Measurements from ENCODE around the gene MMD.
"Not testable (repeated sequence)": the region's sequence is repeated elsewhere in the genome, so short reads cannot be mapped to it uniquely, and the experiment has no call there.

The MMD gene

DNA sequence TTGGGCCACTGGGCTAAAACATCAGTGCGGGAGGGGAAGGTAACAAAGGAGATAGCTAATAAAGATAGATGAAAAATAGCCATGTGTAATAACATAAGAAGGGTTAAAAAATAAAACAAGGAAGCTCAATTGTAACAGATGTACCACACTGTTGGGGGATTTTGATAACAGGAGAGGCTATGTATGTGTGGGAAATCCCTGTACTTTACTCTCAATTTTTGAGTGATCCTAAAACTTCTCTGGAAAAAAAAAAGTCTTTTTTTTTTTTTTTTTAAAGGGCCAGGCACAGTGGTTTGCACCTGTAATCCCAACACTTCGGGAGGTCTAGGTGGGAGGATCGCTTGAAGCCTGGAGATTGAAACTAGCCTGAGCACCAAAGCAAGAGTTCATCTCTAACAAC is 1.9 kb upstream of the MMD start:
- no peak for DNase-seq (ENCODE audit: low read depth in 2 of 2)

DNA sequence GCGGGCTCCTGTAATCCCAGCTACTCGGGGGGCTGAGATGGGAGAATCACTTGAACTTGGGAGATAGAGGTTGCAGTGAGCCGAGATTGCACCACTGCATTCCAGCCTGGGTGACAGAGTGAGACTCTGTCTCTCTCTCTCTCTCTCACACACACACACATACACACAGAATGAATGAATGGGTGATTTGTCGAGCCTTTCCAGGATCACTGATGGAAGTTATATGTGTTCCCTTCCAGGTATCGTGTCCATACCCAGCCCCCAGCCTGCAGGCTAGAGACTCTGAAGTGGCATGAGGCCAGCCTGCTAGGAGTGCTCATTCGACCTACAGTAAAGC is 1.2 kb upstream of the MMD start:
- DNase-seq (ENCODE audit: low read depth in 2 of 2): not testable (repeated sequence)

DNA sequence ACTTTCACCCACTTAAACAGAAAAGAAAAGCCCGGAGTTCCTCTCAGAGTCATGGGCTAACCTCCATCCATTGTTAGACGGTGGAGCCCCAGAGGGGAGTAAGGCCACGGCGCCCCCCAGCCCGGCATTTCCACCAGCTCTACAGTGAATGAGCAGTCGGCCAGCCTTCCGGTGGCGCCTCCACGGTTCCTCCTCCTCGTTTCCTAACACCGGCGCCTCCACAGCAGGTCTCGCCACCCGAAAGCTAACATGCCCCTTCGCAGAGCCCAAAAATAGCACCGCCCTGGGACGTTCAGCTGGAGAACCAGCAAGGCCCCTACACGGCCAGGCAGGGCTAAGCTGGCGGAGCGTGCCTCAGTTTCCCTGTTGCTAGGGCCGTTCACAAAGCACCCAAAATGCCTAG is 858 bp downstream of the MMD start:
- DNase-seq (ENCODE audit: low read depth in 2 of 2): peak in 1 of 2 donors; percentile 29

DNA sequence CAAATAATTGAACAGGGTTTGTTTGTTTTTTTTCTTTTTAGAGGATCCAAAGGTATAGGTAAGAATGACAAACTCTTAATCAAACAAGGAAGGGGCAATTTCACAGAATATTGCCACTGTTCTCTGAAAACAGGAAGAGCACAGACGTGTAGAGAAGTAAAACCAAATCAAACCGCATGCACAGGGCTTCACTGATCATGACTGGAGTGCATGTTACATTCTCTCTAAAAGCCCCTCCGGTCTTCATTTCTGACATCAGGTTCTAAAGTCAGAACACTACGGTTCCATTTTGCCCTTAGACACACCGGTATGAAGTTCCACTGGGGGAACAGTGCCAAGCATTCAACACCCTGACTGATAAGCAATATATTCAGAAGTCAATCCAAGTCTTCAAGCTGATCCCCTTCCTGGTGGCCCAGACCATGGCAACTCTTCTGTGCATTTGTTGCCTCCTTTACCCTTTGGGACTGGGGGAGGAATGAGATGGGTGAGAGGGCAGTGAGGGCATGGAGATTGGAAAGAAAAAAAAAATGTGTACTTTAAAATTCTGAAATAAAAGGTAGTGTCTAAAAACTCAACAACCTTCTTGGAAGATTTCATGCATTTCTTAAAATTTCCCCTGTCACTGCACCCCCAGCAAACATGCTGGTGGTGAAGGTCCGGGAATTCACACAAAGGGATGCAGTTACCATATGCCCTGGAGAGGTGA is 1.4 kb downstream of the MMD start:
- no peak for DNase-seq (ENCODE audit: low read depth in 2 of 2)

- no peak for DNase-seq (ENCODE audit: low read depth in 2 of 2)
Observed at GRCh38 chr17:55418369-55419268, 3.0 kb downstream of the MMD start.

DNA sequence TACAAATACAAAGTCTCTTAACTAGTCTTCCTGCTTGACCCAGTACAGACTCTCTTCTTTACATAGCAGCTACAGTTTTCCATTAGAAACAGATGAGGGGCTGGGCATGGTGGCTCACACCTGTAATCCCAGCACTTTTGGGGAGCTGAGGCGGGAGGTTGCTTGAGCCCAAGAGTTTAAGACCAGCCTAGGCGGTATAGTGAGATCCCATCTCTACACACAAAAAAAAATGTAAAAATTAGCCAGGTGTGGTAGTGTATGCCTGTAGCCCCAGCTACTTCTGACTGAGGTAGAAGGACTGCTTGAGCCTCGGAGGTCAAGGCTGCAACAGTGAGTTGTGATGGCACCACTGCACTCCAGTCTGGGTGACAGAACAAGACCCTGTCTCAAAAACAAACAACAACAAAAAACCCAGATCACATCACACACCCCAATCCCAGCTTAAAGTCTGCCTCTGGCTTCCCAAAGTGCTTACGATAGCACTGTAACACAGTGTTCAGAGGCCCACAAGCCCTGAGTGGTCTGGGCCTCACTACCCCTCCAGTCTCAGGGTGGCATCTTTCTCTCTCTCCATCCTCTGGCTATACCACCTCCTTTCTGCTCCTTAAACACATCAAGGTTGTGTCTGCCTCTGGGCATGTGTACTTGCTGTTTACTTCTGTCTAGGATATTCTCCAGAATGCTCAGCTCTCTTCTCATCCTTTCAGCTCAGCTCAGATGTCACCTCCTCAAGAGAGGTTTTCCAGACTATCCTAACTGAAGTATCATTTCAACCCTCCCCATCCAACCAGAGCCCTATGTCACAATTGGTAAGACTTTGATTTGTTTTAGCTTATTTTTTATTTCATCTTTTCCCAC is 4.0 kb downstream of the MMD start:
- DNase-seq (ENCODE audit: low read depth in 2 of 2): no peak

DNA sequence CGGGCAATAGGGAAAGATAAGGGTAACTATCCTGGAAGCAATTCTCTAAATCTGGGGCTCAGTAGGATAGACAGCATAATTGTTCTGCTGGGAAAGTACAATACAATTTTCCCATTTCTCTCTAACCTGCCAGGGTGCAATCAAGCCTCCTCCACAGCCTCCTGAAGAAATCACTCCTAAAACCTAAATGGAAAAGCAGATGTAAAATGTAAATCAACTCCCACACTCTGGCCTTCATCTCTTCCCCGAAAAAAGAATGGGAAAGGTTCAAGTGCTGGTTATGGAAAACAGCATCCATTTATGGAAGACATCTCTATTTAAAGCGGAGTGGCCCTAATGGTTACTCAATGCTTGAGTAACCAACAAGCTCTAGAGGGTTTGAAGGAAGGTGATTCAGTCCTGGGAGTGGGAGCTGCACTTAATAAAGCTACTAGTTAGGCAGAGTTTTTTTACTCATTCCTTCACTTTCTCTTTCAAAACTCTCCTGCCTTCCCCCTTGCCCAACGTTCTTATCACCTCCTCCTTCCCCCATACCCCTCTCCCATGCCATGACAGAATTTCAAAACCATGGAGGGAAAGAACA is 5.1 kb downstream of the MMD start:
- DNase-seq (ENCODE audit: low read depth in 2 of 2): no peak

DNA sequence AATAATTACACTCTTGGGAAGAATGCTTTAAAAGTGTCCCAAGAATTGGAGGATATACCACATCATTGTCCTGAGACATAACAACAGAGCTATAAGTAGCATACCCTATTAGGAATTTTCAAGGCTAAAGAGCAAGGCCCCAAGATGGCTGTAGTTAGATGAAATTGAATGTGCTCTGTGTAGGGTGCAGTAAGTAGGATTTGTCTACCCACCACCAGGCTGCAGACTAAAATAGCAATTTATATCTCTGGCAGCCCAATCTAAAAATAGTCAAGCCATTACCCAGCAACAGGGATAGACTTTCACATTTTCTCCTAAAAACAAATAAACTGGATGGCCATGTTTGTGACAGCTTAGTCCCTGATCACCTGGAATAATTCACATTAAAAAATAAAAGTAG is 5.6 kb downstream of the MMD start:
- DNase-seq (ENCODE audit: low read depth in 2 of 2): no peak

DNA sequence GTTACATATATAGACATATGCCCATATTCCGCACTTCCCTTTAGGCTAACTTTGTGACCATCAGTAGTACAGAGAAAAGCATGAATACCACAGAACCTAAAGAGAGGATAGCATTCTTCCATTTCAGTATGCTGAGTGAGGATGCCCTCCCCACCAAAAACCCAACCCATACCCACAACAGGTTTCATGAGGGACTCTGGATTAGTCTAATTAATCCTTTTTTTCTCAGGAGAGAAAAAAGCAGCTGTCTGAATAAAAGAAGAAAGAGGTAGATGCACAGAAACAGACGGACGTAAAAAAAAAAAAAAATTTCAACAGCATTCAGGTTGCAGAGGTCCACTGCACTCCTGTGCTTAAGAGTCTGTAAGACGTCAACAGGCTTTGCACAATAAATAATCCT is 6.7 kb downstream of the MMD start:
- no peak for DNase-seq (ENCODE audit: low read depth in 2 of 2)

- no peak for DNase-seq (ENCODE audit: low read depth in 2 of 2)
Observed at GRCh38 chr17:55413825-55414489, 7.7 kb downstream of the MMD start.

- DNase-seq (ENCODE audit: low read depth in 2 of 2): no peak
Observed at GRCh38 chr17:55411463-55411855, 10.2 kb downstream of the MMD start.

DNA sequence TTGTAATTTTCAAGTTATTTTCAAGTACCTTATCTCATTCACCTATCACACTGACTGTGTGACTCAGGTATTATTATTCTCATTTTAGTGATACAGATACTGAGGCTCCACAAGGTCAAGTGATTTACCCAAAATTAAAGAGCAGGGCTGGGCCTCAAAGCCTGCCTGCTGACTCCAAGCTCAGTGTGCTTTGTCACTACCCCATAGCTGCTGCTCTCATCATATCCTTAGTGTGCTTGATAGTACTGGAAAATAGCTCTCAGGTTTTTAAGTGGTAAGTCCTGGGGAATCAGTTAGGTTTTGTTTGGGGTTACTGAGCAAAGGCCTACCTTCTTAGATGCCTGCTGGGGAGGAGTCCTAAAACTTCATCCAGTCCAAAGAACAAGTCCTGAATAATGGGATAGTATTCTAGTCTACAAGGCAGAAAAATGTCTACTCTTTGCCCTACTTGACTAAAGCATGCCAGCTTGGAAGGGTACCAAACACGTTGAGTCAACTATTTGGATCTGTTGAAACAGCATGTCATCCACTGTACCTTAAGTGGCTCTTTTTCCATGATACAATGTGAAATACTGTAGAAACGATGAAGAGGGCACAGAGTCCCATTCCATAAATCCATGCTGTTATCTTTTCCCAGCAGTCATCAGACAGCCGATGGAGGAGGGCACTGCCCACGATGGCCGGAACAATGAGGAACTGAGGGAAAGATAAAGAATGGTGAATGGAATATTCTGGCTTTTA is 10.7 kb downstream of the MMD start:
- DNase-seq (ENCODE audit: low read depth in 2 of 2): no peak

DNA sequence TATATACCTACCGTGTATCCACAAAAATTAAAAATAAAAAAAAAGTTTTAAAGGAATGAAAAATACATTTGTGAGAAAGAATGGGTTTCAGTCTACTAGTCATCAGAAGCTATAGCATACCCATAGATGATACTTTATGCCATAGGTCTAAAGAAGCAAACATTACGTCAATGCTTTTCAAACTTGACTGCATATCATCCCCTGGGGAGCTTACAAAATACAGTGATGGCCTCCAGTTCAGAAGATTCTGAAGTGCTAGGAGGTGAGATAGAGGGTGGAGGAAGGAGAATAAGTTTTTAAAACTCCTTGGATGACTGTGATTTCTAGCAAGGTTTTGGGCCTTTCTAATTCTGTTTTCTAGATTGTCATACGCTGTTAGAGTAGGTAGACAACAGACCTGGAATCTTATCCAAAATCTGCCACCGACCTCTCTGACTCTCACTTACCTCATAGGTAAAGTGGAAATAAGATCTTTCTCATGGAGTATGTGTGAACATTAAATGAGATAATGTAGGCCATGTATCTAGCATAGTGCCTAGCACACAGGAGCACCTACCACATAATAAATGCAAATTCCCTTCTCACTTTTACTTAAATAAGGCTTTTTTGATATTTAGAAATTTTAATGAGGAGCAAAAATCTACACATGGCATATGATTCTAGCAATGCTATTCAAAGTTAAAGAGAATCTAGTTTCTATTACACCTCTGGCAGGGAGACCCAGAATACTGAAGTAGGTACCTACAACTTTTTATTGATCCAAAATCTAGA is 12.4 kb downstream of the MMD start:
- no peak for DNase-seq (ENCODE audit: low read depth in 2 of 2)

DNA sequence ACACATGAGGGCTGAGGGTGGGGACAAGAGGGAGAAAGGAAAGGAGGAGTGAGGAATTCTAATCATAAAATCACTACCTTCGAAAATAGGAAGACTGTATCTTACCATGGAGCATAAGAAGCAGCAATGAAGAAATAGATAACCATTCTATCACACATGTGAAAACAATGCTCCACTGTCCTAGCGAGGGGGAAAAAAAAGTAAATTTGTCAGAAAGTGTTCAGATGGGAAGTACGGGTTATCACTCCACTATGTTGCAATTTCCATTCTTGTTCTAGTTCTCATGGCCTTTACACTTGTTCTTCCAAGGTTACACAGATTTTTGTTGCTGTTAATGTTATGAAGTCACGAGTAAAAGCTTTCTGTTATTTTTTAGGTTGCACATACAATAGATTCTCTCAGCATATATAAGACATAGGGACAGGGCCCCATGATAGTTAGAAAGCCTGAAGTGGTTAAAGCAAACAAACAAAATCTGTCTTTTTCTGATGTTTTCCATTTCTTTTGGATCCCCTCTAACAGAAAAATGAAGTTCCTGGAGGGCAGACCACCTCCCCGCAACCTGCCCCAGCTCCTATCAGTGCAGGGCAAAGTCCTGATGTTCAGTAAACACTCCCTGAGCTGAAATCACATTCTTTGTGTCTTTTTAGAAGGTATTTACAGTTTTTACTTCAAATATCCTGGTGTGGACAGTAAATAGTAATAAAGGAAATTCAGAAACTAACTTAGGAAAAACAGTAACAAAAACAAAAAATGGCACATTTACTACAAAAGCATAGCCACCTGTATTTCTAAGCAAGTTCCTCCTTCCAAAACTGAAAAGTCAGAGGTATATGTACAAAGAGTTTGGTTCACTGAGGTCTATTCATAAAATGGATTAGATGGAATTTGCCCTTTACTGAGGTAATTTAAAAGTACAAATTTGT is 13.7 kb downstream of the MMD start:
- no peak for DNase-seq (ENCODE audit: low read depth in 2 of 2)

GRCh38 chr17:55405600-55405999 is 16.0 kb downstream of the MMD start:
- DNase-seq (ENCODE audit: low read depth in 2 of 2): no peak

GRCh38 chr17:55404197-55404596 is 17.4 kb downstream of the MMD start:
- not testable (repeated sequence) for DNase-seq (ENCODE audit: low read depth in 2 of 2)

GRCh38 chr17:55402374-55402773 is 19.3 kb downstream of the MMD start:
- DNase-seq (ENCODE audit: low read depth in 2 of 2): no peak

- no peak for DNase-seq (ENCODE audit: low read depth in 2 of 2)
Observed at GRCh38 chr17:55398689-55399088, 22.9 kb downstream of the MMD start.
